ENCODE measurements around the gene PPIH. TPM values are rescaled to one million over a fixed set of nuclear protein-coding genes. Genes with fewer than 3 reads are reported as not detected.

Gene PPIH
- total RNA-seq, 1 donor from 2014 or later: 64.1 TPM

GRCh38 chr1:42639116-42639515 is 19.1 kb upstream of the PPIH start:
- no peak for TF ChIP-seq CTCF (IDR thresholded peaks at IDR 0.05)
- H3K4me1 Mint-ChIP-seq: no peaks in the 10 kb centered on the region
- no peak for DNase-seq
- no peak overlapping the region for H3K4me3 Mint-ChIP-seq
- H3K27me3 Mint-ChIP-seq: no peaks in the 10 kb centered on the region
- H3K27ac Mint-ChIP-seq: no peak overlapping the region
- CTCF ChIA-PET: no interaction called here
- no peaks in the 10 kb centered on the region for H3K9me3 Mint-ChIP-seq
- no peaks in the 10 kb centered on the region for H3K36me3 Mint-ChIP-seq (ENCODE audit: low read depth)
- intact Hi-C loops (cut with micrococcal nuclease): no loop called here
- ATAC-seq (ENCODE audit: low read depth): no peak
- POLR2A ChIA-PET: interaction anchor here (1.0 kb wide), 1 partner anchor 19 kb away, joined by 3 read pairs; no protein-coding TSS in a partner anchor

GRCh38 chr1:42646056-42646455 is 12.2 kb upstream of the PPIH start:
- Mint-ChIP-seq H3K4me3 (no peak overlapping the region), H3K4me1 (no peaks in the 10 kb centered on the region), H3K36me3 (ENCODE audit: low read depth) (peaks cover 16% of the 10 kb centered on the region), H3K9me3 (peaks cover 9% of the 10 kb centered on the region), H3K27ac (no peak overlapping the region), H3K27me3 (peaks cover 2% of the 10 kb centered on the region)
- ATAC-seq (ENCODE audit: low read depth): no peak
- POLR2A ChIA-PET: no interaction called here
- no peak for DNase-seq
- CTCF ChIA-PET: no interaction called here
- no peak for TF ChIP-seq CTCF (IDR thresholded peaks at IDR 0.05)
- intact Hi-C loops (cut with micrococcal nuclease): no loop called here

GRCh38 chr1:42657201-42657600 is 1.0 kb upstream of the PPIH start:
- Mint-ChIP-seq H3K9me3 (no peaks in the 10 kb centered on the region), H3K27ac (peak overlapping the region; percentile 85), H3K4me1 (peaks cover 35% of the 10 kb centered on the region), H3K4me3 (peak overlapping the region; percentile 95), H3K27me3 (no peaks in the 10 kb centered on the region), H3K36me3 (ENCODE audit: low read depth) (peaks cover 35% of the 10 kb centered on the region)
- POLR2A ChIA-PET: interaction anchor here (0.9 to 2.6 kb wide), 8 partner anchors 18 to 993 kb away, joined by 3 to 82 read pairs (median 4); partner anchors contain the start of genes C1orf50, CCDC30, KDM4A and P3H1
- CTCF ChIA-PET: no interaction called here
- ATAC-seq (ENCODE audit: low read depth) (no peak), DNase-seq (no peak)
- intact Hi-C loops (cut with micrococcal nuclease): loop anchor here (5.0 kb wide), 2 partner anchors 110 to 320 kb away; partner anchors contain the start of genes C1orf50, FOXJ3 and P3H1
- TF ChIP-seq CTCF (IDR thresholded peaks at IDR 0.05): no peak

GRCh38 chr1:42658877-42659337 is 684 bp downstream of the PPIH start:
- no peak for ATAC-seq (ENCODE audit: low read depth)
- DNase-seq: no peak

More at GRCh38 chr1:42658877-42659337, 684 bp downstream of the PPIH start:
- H3K27ac Mint-ChIP-seq: peak overlapping the region; percentile 85
- TF ChIP-seq CTCF (IDR thresholded peaks at IDR 0.05): no peak
- ChIA-PET POLR2A (interaction anchor here (1.5 to 2.6 kb wide), 4 partner anchors 12 to 196 kb away, joined by 4 to 82 read pairs (median 18); partner anchors contain the start of genes C1orf50, CCDC30, P3H1 and YBX1), CTCF (no interaction called here)
- no peaks in the 10 kb centered on the region for H3K27me3 Mint-ChIP-seq
- peak overlapping the region; percentile 95 for H3K4me3 Mint-ChIP-seq
- peaks cover 35% of the 10 kb centered on the region for H3K4me1 Mint-ChIP-seq
- H3K36me3 Mint-ChIP-seq (ENCODE audit: low read depth): peaks cover 42% of the 10 kb centered on the region
- no peaks in the 10 kb centered on the region for H3K9me3 Mint-ChIP-seq
- intact Hi-C loops (cut with micrococcal nuclease): loop anchor here (1.0 to 5.0 kb wide), 4 partner anchors 23 to 322 kb away; partner anchors contain the start of genes C1orf50, FOXJ3, P3H1 and PPCS

Data from activated B cell treated with CpG ODN at 0.5 μM for 24 hours (primary cell).